Peyer's patch (tissue), 4 donors: ENCODE results near the gene SLX4.

Source experiments
- CTCF ChIP-seq, 6 experiments: fragments of 450-650 bp in 4 of 6; fragments of 200-600 bp in 2 of 6; sonication (generic) in 1 of 6; IDR thresholded peaks; one replicate each; pipeline ENCODE4 v1.5.1; 2017 to 2019; ENCODE audit warnings: antibody characterized with exemption in 6 of 6, mild to moderate bottlenecking in 3 of 6, moderate library complexity in 1 of 6
- POLR2A ChIP-seq, 2 donors: fragments of 450-650 bp; IDR thresholded peaks; one replicate each; pipeline ENCODE4 v1.5.1; 2017; ENCODE audit warnings: antibody characterized with exemption in 2 of 2, mild to moderate bottlenecking in 2 of 2, moderate library complexity in 2 of 2

GRCh38 chr16:3575491-3575890 lies 35.9 kb downstream of the SLX4 start:
- TF ChIP-seq CTCF (IDR thresholded peaks at IDR 0.05) (no peak), POLR2A (IDR thresholded peaks at IDR 0.05) (no peak)
